Neural cell (in vitro differentiated cells): ENCODE data around the gene ANKRD63.

Experiments used
- EP300 ChIP-seq: fragments of 450-650 bp; conservative IDR thresholded peaks from 2 replicates; pipeline ENCODE4 v1.6.1; 2014; ENCODE audit warnings: antibody characterized with exemption, mild to moderate bottlenecking, moderate library complexity; ENCODE audit not compliant: poor library complexity, severe bottlenecking
- EZH2 ChIP-seq: fragments of 200-600, 300-800 bp; shearing (Covaris generic), sonication (generic); IDR thresholded peaks from 2 replicates; pipeline ENCODE4 v1.6.1; 2014; ENCODE audit warnings: antibody characterized with exemption, low read length, borderline replicate concordance, mild to moderate bottlenecking; ENCODE audit not compliant: insufficient read depth, poor library complexity, severe bottlenecking
- POLR2AphosphoS5 ChIP-seq: IDR thresholded peaks from 2 replicates; pipeline ENCODE4 v1.6.1; 2012
- RAD21 ChIP-seq: fragments of 450-650 bp; conservative IDR thresholded peaks from 2 replicates; pipeline ENCODE4 v1.6.1; 2014; ENCODE audit warnings: antibody characterized with exemption, mild to moderate bottlenecking, moderate library complexity
- SMC3 ChIP-seq: fragments of 450-650 bp; conservative IDR thresholded peaks from 2 replicates; pipeline ENCODE4 v1.6.1; 2014; ENCODE audit warnings: antibody characterized with exemption, mild to moderate bottlenecking, moderate library complexity; ENCODE audit not compliant: poor library complexity
- TAF1 ChIP-seq: IDR thresholded peaks from 2 replicates; pipeline ENCODE4 v1.6.1; 2012; ENCODE audit warnings: low read depth
- TF ChIP-seq, protein P1 (sequence below): fragments of 450-650 bp; IDR thresholded peaks from 2 replicates; pipeline ENCODE4 v1.5.1; 2014; ENCODE audit warnings: antibody characterized with exemption, mild to moderate bottlenecking, moderate library complexity; ENCODE audit not compliant: poor library complexity, severe bottlenecking

DNA sequence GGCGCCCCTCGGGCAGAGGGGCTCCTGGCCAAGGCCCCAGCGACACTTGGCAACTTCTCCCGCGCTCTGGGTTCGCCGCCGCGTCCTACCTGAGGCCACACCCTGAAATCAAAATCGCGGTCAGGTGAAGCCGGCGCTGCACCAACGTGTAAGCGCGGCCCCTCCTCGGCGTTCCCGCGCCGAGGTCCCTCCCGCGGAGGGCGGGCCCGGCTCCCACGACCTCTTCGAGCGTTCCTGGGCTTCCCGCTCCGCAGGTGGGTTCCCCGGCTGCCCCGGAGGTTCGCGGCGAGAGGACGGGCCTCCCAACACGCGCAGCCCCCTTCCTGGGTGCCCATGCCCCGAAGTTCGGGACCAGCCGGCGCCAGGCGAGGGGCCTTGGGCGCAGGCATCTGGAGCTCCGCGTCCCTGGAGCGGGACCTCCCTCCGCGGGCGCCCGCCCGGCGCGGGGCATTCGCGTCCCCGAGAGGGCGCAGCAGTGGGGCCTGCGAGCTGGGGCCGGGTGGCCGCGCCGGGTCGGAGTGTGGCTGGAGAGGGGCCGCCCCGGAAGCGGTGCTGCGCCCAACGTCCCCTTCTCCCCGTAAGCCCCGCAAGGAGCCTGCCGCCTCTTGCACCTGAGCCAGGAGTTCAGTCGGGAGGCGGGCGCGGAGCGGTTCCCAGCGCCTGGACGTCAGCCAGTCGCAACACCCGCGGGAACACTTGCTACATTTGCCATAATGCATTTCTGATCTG lies 30.3 kb downstream of the ANKRD63 start:
- TF ChIP-seq POLR2AphosphoS5 (no peak), RAD21 (no peak), EZH2 (no peak), SMC3 (no peak), TAF1 (no peak), EP300 (no peak)
- TF ChIP-seq, protein P1, sequence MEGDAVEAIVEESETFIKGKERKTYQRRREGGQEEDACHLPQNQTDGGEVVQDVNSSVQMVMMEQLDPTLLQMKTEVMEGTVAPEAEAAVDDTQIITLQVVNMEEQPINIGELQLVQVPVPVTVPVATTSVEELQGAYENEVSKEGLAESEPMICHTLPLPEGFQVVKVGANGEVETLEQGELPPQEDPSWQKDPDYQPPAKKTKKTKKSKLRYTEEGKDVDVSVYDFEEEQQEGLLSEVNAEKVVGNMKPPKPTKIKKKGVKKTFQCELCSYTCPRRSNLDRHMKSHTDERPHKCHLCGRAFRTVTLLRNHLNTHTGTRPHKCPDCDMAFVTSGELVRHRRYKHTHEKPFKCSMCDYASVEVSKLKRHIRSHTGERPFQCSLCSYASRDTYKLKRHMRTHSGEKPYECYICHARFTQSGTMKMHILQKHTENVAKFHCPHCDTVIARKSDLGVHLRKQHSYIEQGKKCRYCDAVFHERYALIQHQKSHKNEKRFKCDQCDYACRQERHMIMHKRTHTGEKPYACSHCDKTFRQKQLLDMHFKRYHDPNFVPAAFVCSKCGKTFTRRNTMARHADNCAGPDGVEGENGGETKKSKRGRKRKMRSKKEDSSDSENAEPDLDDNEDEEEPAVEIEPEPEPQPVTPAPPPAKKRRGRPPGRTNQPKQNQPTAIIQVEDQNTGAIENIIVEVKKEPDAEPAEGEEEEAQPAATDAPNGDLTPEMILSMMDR, result no peak
